Renal pelvis (tissue), 4 donors: Measurements from ENCODE around the gene NAALADL2. TPM values are rescaled to one million over a fixed set of nuclear protein-coding genes. Genes with fewer than 3 reads are reported as not detected.

Experiments
- DNase-seq: peaks from one replicate; pipeline ENCODE4 v3.0.0-alpha.2; 2013
- polyA plus RNA-seq, 3 donors: library from polyadenylated mRNA; unstranded; fragments of 120-200 nt; gene quantifications; one replicate each; pipeline ENCODE4 v1.2.1, GENCODE V29; 2013; ENCODE audit not compliant: insufficient read length in 3 of 3

Gene NAALADL2
- polyA plus RNA-seq, 3 donors: 16.0 to 21.3 (median 17.7) TPM

GRCh38 chr3:175200391-175201095, 341.4 kb downstream of the NAALADL2 start:
- DNase-seq: no peak

DNA sequence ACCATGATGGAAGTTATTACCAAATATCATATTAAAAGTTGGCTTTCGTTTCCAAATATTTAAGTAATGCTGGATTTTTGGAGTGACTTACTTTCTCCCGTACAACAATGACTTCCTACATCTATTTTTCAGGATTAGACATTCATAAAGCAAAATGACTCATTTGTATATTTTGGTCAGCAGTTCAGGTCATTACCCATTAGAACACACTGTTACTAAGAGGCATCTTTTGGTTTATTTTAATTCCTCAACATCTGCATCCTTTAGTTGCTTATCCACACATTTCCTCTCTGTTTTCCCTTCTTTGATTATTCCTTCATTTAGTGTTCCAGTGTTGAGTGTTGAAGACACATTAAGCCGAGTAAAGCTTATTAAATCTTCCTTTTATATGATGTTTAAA, 348.2 kb downstream of the NAALADL2 start:
- DNase-seq: no peak

DNA sequence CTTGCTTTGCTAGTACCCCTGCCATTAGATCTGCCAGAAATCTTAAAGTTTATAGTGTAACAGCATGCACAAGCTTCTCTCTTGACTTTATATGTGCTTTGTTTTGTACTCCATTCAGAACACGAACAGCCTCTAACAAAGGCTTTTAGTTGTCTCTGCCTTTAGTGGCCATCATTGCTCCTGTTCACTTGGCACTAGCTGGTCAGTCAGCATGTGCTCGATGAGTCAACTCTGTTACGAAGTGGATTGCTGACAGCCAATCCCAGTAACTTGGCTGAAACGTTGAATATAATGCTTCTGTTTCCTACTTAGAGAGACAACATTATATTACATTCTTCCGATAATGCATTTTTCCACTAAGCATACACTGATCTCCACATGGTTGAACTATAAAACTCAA, 349.2 kb downstream of the NAALADL2 start:
- no peak for DNase-seq

- DNase-seq: no peak
These were observed 352.3 kb downstream of the NAALADL2 start for GRCh38 chr3:175211466-175211865.

- no peak for DNase-seq
These were observed 353.8 kb downstream of the NAALADL2 start for GRCh38 chr3:175212896-175213295.

DNA sequence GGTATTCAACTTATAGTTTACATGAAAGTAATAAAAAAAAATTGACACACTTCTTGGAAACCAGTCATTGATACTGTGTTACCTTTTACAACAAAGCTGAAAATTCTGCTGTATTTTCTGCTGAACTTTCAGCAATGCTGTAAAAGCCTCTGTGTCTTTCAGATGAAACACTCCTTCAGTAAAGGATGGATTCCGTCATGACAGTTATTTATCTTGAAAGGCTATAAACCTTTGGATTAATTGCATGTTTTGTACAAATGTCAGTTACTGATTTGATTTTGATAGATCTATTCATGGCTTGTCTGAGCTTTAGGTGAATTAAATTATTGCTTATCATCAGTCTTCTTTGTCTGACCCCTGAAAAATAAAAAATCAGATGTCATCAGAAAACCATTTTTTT, 355.1 kb downstream of the NAALADL2 start:
- DNase-seq: no peak

GRCh38 chr3:175215833-175216232, 356.7 kb downstream of the NAALADL2 start:
- DNase-seq: no peak

- no peak for DNase-seq
These were observed 363.2 kb downstream of the NAALADL2 start for GRCh38 chr3:175222356-175222755.

GRCh38 chr3:175224051-175224450, 364.9 kb downstream of the NAALADL2 start:
- no peak for DNase-seq

DNA sequence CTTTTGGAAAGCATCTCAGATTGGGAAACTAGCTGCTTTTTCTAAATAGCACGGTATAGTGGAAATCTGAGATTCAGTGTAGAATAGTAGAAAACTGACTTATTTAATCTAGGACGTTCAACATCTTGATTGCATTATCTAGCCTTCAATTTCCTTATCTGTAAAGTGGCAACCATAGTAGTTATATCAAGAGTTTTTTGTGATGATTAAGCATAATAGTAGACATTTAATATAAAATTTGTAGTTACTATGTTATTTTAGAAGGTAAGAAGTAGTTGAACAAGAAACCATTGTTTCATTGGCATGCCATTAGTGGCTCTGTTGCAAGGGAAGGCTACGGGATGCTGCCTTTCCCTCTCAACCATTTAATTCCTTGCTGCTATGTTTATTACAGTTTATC, 367.3 kb downstream of the NAALADL2 start:
- no peak for DNase-seq

- DNase-seq: no peak
These were observed 368.0 kb downstream of the NAALADL2 start for GRCh38 chr3:175227126-175227525.

DNA sequence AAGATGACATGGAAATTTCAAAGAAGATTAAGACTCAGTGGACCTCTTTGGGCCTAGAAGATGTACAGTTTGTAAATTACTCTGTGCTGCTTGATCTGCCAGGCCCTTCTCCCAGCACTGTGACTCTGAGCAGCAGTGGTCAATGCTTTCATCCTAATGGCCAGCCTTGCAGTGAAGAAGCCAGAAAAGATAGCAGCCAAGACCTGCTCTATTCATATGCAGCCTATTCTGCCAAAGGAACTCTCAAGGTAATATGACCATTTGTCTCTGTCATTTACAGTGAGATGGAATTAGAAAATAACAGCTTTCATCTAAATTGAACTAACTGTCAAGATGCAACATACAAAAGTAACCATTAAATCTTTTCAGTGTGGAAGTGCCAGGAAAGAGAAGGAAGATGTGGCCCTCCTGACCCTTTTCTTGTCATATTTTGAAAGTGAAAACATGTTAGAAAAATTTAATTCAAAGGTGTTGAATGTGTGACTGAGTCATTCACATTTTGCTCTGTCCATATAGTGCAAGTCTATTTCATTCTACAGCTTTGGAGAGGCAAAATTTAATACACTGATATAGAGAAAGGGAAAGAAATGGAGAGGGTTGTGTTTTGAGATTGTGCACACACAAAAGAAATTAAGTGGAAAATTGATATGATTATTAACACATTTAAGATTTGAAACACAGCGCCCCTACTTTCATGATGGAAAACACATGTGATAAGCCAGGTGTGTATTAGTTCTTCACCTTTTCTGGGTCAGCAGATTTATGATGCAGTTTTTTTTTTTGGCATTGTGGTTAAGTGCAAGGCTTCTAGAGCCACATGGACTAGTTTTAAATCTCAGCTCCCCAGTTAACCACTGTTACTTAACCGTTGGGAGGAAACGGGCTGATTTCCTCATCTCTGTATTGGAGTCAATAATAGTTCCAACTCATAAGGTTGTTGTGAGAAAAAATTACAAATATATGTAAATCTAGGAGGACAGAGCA, 375.1 kb downstream of the NAALADL2 start:
- DNase-seq: no peak

DNA sequence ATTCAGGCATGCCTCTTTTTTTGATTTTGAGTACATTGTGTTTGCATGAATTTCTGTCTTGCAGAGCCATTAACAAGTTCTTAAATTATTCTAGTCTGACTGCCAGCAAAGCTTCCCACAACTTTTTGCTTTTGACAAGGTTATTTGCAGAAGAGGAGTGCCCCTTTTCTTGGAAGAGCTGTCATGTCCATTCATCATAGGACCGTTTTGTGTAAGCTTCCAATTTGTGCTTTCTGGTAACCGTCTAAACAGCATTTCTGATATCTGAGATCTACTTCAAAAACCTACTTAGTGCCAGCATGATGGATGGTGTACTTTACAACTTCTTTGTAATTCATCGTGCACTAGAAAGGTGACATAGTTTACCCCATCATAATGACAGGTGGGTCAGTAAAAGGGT, 379.7 kb downstream of the NAALADL2 start:
- no peak for DNase-seq

DNA sequence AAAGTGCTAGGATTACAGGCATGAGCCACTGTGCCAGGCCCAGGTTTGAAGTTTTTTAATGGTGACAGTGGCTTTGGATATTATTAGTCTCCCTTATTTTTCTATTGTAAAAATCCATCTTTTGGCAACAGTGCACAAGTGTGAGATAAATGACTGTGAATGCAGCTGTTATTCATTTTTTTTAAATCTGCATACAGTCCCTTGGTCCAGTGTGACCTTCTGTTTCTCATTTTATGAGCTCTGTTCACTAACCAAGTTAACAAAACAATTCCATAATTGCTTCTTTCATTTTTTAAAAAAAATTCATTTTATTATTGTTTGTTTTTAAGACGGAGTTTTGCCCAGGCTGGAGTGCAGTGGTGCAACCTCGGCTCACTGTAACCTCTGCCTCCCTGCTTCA, 381.8 kb downstream of the NAALADL2 start:
- no peak for DNase-seq

GRCh38 chr3:175242243-175242642, 383.1 kb downstream of the NAALADL2 start:
- no peak for DNase-seq

- no peak for DNase-seq
These were observed 387.1 kb downstream of the NAALADL2 start for GRCh38 chr3:175246234-175246633.

DNA sequence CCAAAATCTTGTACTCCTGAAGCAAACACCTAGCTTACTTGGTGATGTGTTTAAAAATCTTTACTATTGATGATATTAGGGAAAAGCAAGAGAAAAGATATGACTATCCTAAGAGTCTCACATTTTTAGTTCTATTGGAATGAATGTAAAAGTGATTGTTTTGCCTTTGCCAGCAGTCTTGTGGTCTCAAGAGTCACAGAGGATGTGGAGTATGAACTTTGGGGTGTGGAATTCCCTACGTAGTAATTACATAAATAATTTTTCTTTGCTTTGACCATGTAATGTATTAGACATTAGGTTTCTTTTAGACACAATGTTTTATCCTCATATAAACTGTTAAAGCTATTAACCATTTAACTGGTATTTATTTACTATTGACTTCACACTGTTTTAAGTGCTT, 387.6 kb downstream of the NAALADL2 start:
- DNase-seq: no peak

DNA sequence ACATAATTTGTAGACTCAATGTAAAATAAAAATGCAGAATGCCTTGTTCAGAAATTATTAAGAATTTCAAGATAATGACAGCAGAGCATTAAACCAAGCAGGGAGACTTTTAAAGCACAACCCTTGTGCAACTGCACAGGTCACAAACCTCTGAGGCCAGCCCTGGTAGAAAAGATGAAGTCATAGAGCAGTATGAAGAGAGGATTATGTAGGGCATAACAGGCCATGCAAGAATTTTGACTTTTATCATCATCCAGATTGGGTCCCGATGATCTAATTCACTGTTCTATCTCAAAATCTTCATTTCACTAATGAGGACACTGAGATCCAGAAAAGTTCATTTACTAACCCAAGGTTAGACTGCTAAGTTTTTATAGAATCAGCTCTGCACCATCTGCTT, 388.5 kb downstream of the NAALADL2 start:
- no peak for DNase-seq

- no peak for DNase-seq
These were observed 389.7 kb downstream of the NAALADL2 start for GRCh38 chr3:175248832-175249231.

- DNase-seq: no peak
These were observed 396.6 kb downstream of the NAALADL2 start for GRCh38 chr3:175255698-175256097.

DNA sequence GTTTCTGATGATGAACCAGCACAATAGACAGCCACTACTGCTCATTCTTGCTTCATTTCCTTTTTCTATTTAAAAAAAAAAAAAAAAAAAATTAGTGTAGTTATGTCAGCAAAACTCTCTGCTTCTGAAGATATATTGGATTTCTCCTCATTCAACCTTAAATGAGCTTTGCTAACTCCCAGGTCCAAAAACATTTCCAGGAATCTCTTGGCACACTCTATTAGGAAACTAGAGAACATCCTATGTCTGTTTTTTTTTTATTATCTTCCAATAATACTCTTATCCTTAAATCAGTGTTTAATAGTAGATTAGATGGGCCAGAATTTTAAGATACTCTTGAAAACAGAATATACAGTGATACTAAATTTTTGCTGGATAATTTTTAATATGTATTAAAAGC, 398.0 kb downstream of the NAALADL2 start:
- no peak for DNase-seq

DNA sequence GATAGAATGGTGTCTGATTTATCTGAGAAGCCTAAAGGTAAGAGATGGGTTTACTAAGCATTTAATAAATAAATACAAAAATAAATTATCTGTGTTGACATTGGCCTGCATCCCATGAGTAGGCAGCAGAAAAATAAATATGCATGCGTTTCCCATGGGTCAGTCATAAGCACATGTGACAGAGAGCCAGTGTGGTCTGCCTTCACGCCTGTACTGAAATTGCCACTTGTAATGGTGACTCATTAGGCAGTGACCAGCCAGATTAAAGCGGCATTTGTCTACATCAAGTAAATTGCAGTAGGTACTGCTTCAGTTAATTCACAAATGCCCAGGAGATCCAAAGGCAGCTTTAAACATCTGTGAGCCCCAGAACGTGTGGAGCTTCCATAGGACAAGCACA, 399.6 kb downstream of the NAALADL2 start:
- DNase-seq: no peak

DNA sequence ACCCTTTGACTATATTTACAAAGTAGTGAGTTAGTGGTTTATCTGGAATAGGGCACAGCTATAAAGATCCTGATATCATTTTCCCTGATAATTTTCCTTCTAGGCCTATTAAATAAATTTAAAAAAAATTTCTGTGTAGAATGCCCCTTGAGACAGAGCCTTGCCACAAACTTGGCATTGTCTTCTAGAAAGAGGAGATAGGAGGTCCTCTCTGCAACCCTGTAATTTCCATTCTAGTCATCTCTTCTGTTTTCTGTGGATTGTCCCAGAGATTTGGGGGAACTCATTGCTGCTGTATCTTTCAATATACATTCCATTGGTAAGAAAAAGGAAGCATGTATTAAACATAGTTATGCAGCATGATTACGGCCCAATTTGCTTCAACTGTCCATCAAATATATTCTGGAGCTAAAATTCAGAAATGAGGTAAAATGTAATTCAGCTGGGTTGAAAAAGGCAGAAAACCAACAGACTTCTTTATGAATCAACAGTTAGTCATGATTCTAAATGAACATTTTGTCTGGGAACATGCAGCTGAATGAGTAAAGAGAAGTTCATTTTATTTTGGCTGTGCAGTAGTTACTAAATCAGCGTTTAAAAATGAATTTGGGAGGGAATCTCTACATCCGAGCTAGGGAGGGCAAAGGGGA, 401.1 kb downstream of the NAALADL2 start:
- DNase-seq: no peak
